Measurements from ENCODE around the gene MAOB. TPM values are rescaled to one million over a fixed set of nuclear protein-coding genes. Genes with fewer than 3 reads are reported as not detected.

Gene MAOB
- total and polyA plus RNA-seq, 4 donors: 12.6 to 59.6 (median 39.8) TPM

DNA sequence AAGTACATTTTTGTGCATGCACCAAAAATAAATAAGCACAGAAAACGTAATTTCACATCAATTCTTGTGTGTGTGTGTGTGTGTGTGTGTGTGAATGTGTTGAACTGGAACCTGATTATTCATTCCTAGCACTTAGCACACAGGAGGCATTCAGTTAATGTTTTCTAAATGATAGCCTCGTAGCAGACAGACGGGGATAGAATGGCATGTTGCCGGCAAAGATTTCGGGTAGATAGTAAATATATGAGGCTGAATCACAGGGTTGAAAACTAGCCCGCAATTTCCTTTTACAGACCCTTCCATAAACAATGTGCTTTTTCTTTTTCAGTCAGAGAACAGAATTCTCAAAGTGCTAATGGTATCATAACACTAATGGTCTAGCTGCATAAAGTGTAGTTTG is 13.5 kb downstream of the MAOB start:
- intact Hi-C loops (cut with DNase I): no loop called here

GRCh38 chrX:43866423-43866822 is 15.8 kb downstream of the MAOB start:
- no peak overlapping the region for H3K4me3 ChIP-seq (ENCODE audit: low read length in 2 of 2)
- intact Hi-C loops (cut with DNase I): no loop called here
- H3K9me3 ChIP-seq (ENCODE audit: control insufficient read depth, low read length): no peaks in the 10 kb centered on the region
- DNase-seq: no peak
- H3K27me3 ChIP-seq (ENCODE audit: control insufficient read depth in 1 of 2, insufficient read depth in 2 of 2, low read length in 1 of 2): no peaks in the 10 kb centered on the region
- no peak for ATAC-seq (ENCODE audit: low FRiP score)
- no peak overlapping the region for H3K27ac ChIP-seq (ENCODE audit: low read depth in 1 of 2, low read length in 2 of 2)
- 86 to 96% methylated on average over 4 of the region's 4 CpGs for WGBS, 2 donors
- H3K4me1 ChIP-seq (ENCODE audit: control insufficient read depth in 1 of 2, insufficient read depth in 2 of 2, low read length in 2 of 2): peaks cover 0 to 2% of the 10 kb centered on the region in 2 donors
- H3K36me3 ChIP-seq (ENCODE audit: control insufficient read depth in 1 of 2, insufficient read depth in 2 of 2, low read length in 1 of 2): no peaks in the 10 kb centered on the region

More for the DNA sequence above, 13.5 kb downstream of the MAOB start:
- DNase-seq (no peak), ATAC-seq (ENCODE audit: low FRiP score) (no peak)
- H3K27me3 ChIP-seq (ENCODE audit: control insufficient read depth in 1 of 2, insufficient read depth in 2 of 2, low read length in 1 of 2): no peaks in the 10 kb centered on the region
- WGBS, 2 donors: 18 to 27% methylated on average over 6 of the region's 6 CpGs
- peaks cover 0 to 2% of the 10 kb centered on the region in 2 donors for H3K4me1 ChIP-seq (ENCODE audit: control insufficient read depth in 1 of 2, insufficient read depth in 2 of 2, low read length in 2 of 2)
- no peak overlapping the region for H3K27ac ChIP-seq (ENCODE audit: low read depth in 1 of 2, low read length in 2 of 2)
- no peaks in the 10 kb centered on the region for H3K36me3 ChIP-seq (ENCODE audit: control insufficient read depth in 1 of 2, insufficient read depth in 2 of 2, low read length in 1 of 2)
- no peaks in the 10 kb centered on the region for H3K9me3 ChIP-seq (ENCODE audit: control insufficient read depth, low read length)
- no peak overlapping the region for H3K4me3 ChIP-seq (ENCODE audit: low read length in 2 of 2)

GRCh38 chrX:43865791-43866190 is 16.5 kb downstream of the MAOB start:
- H3K4me3 ChIP-seq (ENCODE audit: low read length in 2 of 2): no peak overlapping the region
- WGBS, 2 donors: 75 to 95% methylated on average over 5 of the region's 5 CpGs
- H3K27ac ChIP-seq (ENCODE audit: low read depth in 1 of 2, low read length in 2 of 2): no peak overlapping the region
- intact Hi-C loops (cut with DNase I): no loop called here
- no peak for DNase-seq
- no peaks in the 10 kb centered on the region for H3K27me3 ChIP-seq (ENCODE audit: control insufficient read depth in 1 of 2, insufficient read depth in 2 of 2, low read length in 1 of 2)
- H3K9me3 ChIP-seq (ENCODE audit: control insufficient read depth, low read length): no peaks in the 10 kb centered on the region
- no peak for ATAC-seq (ENCODE audit: low FRiP score)
- H3K4me1 ChIP-seq (ENCODE audit: control insufficient read depth in 1 of 2, insufficient read depth in 2 of 2, low read length in 2 of 2): peaks cover 0 to 2% of the 10 kb centered on the region in 2 donors
- no peaks in the 10 kb centered on the region for H3K36me3 ChIP-seq (ENCODE audit: control insufficient read depth in 1 of 2, insufficient read depth in 2 of 2, low read length in 1 of 2)

DNA sequence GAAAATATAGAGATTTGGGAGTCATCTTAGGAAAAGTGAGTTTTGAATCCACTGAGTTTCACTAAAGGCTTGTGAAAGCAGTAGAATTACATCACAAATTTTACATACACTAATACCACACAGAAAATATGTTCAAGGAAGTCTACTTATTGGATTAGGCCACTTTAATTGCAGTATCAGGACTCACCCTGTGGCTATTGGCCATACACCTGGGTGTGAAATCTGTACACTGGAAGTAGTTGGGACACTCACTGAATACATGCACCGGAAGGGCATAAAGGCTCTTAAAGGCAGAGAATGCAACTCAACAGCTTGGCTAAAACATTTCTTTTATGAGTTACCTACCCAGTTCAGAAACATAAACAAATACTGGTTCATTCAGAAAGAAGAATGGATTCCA is 19.8 kb downstream of the MAOB start:
- Histone ChIP-seq H3K36me3 (ENCODE audit: control insufficient read depth in 1 of 2, insufficient read depth in 2 of 2, low read length in 1 of 2) (no peaks in the 10 kb centered on the region), H3K27me3 (ENCODE audit: control insufficient read depth in 1 of 2, insufficient read depth in 2 of 2, low read length in 1 of 2) (no peaks in the 10 kb centered on the region), H3K27ac (ENCODE audit: low read depth in 1 of 2, low read length in 2 of 2) (no peak overlapping the region), H3K9me3 (ENCODE audit: control insufficient read depth, low read length) (no peaks in the 10 kb centered on the region), H3K4me3 (ENCODE audit: low read length in 2 of 2) (no peak overlapping the region), H3K4me1 (ENCODE audit: control insufficient read depth in 1 of 2, insufficient read depth in 2 of 2, low read length in 2 of 2) (no peaks in the 10 kb centered on the region)
- 87 to 98% methylated on average over 1 of the region's 1 CpG for WGBS, 2 donors
- ATAC-seq (ENCODE audit: low FRiP score) (no peak), DNase-seq (no peak)
- intact Hi-C loops (cut with DNase I): no loop called here

GRCh38 chrX:43861750-43862149 is 20.5 kb downstream of the MAOB start:
- H3K9me3 ChIP-seq (ENCODE audit: control insufficient read depth, low read length): no peaks in the 10 kb centered on the region

DNA sequence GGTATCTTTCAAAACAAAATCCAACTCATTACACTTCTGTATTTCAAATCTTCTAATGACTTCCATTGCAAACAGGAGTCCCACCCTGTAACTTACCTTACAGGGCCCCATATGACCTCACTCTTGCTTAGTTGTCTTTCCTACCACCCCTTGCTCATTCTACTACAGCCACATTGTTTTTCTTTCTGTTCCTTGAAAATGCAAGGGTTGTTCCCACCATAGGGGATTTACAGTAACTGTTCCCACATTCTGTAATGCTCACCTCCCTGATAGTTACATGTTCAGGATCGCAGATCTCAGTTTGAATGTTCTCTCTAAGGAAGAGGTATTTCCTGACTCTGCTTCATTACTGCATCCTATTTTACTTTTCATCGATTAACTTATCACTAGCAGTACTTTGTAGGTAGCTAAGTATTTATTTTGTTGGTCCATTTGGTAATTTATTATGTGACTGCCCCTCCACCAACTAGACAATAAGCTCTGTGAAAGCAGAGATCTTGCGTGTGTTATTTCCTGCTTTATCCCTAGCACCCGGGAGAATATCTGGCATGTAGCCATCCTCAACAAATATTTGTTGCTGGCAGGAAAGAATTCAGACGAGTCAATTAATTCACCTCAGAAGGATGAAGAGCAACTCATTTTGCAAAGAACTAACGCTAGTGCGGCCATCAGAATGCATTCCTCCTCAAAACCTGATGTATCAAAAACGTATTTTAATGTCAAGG is 21.4 kb downstream of the MAOB start:
- Histone ChIP-seq H3K27ac (ENCODE audit: low read depth in 1 of 2, low read length in 2 of 2) (no peak overlapping the region), H3K9me3 (ENCODE audit: control insufficient read depth, low read length) (no peaks in the 10 kb centered on the region), H3K36me3 (ENCODE audit: control insufficient read depth in 1 of 2, insufficient read depth in 2 of 2, low read length in 1 of 2) (no peaks in the 10 kb centered on the region), H3K27me3 (ENCODE audit: control insufficient read depth in 1 of 2, insufficient read depth in 2 of 2, low read length in 1 of 2) (no peaks in the 10 kb centered on the region), H3K4me1 (ENCODE audit: control insufficient read depth in 1 of 2, insufficient read depth in 2 of 2, low read length in 2 of 2) (no peaks in the 10 kb centered on the region), H3K4me3 (ENCODE audit: low read length in 2 of 2) (no peak overlapping the region)
- no peak for ATAC-seq (ENCODE audit: low FRiP score)
- intact Hi-C loops (cut with DNase I): no loop called here
- DNase-seq: no peak
- WGBS, 2 donors: 31 to 44% methylated on average over 8 of the region's 8 CpGs

More at GRCh38 chrX:43861750-43862149, 20.5 kb downstream of the MAOB start:
- 15 to 33% methylated on average over 4 of the region's 4 CpGs for WGBS, 2 donors
- H3K27me3 ChIP-seq (ENCODE audit: control insufficient read depth in 1 of 2, insufficient read depth in 2 of 2, low read length in 1 of 2): no peaks in the 10 kb centered on the region
- ATAC-seq (ENCODE audit: low FRiP score) (no peak), DNase-seq (no peak)
- H3K4me1 ChIP-seq (ENCODE audit: control insufficient read depth in 1 of 2, insufficient read depth in 2 of 2, low read length in 2 of 2): no peaks in the 10 kb centered on the region
- no peaks in the 10 kb centered on the region for H3K36me3 ChIP-seq (ENCODE audit: control insufficient read depth in 1 of 2, insufficient read depth in 2 of 2, low read length in 1 of 2)
- H3K27ac ChIP-seq (ENCODE audit: low read depth in 1 of 2, low read length in 2 of 2): no peak overlapping the region
- intact Hi-C loops (cut with DNase I): no loop called here
- no peak overlapping the region for H3K4me3 ChIP-seq (ENCODE audit: low read length in 2 of 2)

GRCh38 chrX:43853225-43853828 is 28.9 kb downstream of the MAOB start:
- ATAC-seq (ENCODE audit: low FRiP score): no peak
- no peak overlapping the region for H3K27ac ChIP-seq (ENCODE audit: low read depth in 1 of 2, low read length in 2 of 2)
- no peaks in the 10 kb centered on the region for H3K9me3 ChIP-seq (ENCODE audit: control insufficient read depth, low read length)
- H3K36me3 ChIP-seq (ENCODE audit: control insufficient read depth in 1 of 2, insufficient read depth in 2 of 2, low read length in 1 of 2): no peaks in the 10 kb centered on the region
- 63 to 93% methylated on average over 3 to 6 of the region's 6 CpGs for WGBS, 2 donors
- DNase-seq: no peak
- intact Hi-C loops (cut with DNase I): no loop called here
- no peaks in the 10 kb centered on the region for H3K27me3 ChIP-seq (ENCODE audit: control insufficient read depth in 1 of 2, insufficient read depth in 2 of 2, low read length in 1 of 2)
- H3K4me3 ChIP-seq (ENCODE audit: low read length in 2 of 2): no peak overlapping the region
- H3K4me1 ChIP-seq (ENCODE audit: control insufficient read depth in 1 of 2, insufficient read depth in 2 of 2, low read length in 2 of 2): no peaks in the 10 kb centered on the region

DNA sequence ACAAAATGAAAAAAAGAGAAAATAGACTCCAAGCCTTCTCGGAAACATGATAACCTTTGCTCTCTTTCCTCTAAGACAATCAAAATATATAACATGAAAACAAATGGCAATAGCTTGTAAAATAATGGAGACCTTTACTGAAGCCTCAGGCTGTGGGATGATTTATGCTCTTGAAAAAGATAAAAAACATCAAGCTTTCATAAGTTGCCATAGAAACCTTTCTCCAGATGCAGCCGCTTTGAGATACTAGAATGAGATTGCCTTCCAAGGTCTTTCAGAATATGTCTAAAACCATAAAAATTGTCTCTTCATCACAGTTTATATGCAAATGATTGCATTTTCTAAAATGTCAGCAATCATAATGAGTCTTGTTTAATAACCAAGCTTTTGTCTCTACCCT is 31.6 kb downstream of the MAOB start:
- WGBS, 2 donors: 80 to 98% methylated on average over 2 of the region's 2 CpGs
- DNase-seq: no peak
- Histone ChIP-seq H3K27me3 (ENCODE audit: control insufficient read depth in 1 of 2, insufficient read depth in 2 of 2, low read length in 1 of 2) (no peaks in the 10 kb centered on the region), H3K4me3 (ENCODE audit: low read length in 2 of 2) (no peak overlapping the region), H3K4me1 (ENCODE audit: control insufficient read depth in 1 of 2, insufficient read depth in 2 of 2, low read length in 2 of 2) (no peaks in the 10 kb centered on the region), H3K9me3 (ENCODE audit: control insufficient read depth, low read length) (no peaks in the 10 kb centered on the region), H3K36me3 (ENCODE audit: control insufficient read depth in 1 of 2, insufficient read depth in 2 of 2, low read length in 1 of 2) (no peaks in the 10 kb centered on the region), H3K27ac (ENCODE audit: low read depth in 1 of 2, low read length in 2 of 2) (no peak overlapping the region)
- intact Hi-C loops (cut with DNase I): no loop called here
- ATAC-seq (ENCODE audit: low FRiP score): no peak

DNA sequence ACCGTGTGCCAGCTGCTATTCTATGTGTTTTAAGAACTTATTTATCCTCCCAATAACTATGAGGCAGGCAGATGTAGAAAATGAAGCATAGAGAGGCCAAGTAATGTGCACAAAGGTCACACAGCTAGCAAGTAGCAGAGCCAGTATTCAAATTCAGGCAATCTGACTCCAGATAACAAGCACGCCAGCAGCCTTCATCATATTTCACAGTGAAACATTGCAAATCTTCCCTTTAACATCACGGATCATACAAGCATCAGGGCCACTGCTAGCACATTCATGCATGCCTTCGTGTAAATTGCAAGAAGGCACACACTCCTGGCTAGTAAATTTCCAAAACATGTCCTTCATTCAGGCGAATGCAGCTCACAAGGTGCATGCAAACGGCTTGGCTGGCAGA is 33.1 kb downstream of the MAOB start:
- H3K4me1 ChIP-seq (ENCODE audit: control insufficient read depth in 1 of 2, insufficient read depth in 2 of 2, low read length in 2 of 2): no peaks in the 10 kb centered on the region
- no peaks in the 10 kb centered on the region for H3K36me3 ChIP-seq (ENCODE audit: control insufficient read depth in 1 of 2, insufficient read depth in 2 of 2, low read length in 1 of 2)
- WGBS, 2 donors: 70 to 92% methylated on average over 6 of the region's 6 CpGs
- ATAC-seq (ENCODE audit: low FRiP score) (no peak), DNase-seq (no peak)
- no peaks in the 10 kb centered on the region for H3K27me3 ChIP-seq (ENCODE audit: control insufficient read depth in 1 of 2, insufficient read depth in 2 of 2, low read length in 1 of 2)
- H3K9me3 ChIP-seq (ENCODE audit: control insufficient read depth, low read length): no peaks in the 10 kb centered on the region
- no peak overlapping the region for H3K4me3 ChIP-seq (ENCODE audit: low read length in 2 of 2)
- no peak overlapping the region for H3K27ac ChIP-seq (ENCODE audit: low read depth in 1 of 2, low read length in 2 of 2)
- intact Hi-C loops (cut with DNase I): no loop called here

Measured in aorta (tissue), 5 donors.